Kidney capillary endothelial cell (primary cell): Measurements from ENCODE around the gene POU2F2.

Experiments used
- DNase-seq: peaks from one replicate; pipeline ENCODE4 v3.0.0-alpha.2; 2018; ENCODE audit warnings: low spot score

Gene POU2F2

GRCh38 chr19:42079886-42080763, 52.1 kb downstream of the POU2F2 start:
- DNase-seq = no peak

- no peak for DNase-seq
Observed at GRCh38 chr19:42079276-42079669, 53.0 kb downstream of the POU2F2 start.

GRCh38 chr19:42078538-42079275, 53.5 kb downstream of the POU2F2 start:
- DNase-seq = no peak

GRCh38 chr19:42078058-42078457, 54.2 kb downstream of the POU2F2 start:
- DNase-seq = no peak

- no peak for DNase-seq
Observed at GRCh38 chr19:42076380-42076944, 55.8 kb downstream of the POU2F2 start.

- peak; percentile 99 for DNase-seq
Observed at GRCh38 chr19:42075616-42076379, 56.4 kb downstream of the POU2F2 start, which contains the start of gene ZNF574. Gene ZNF574 (plus strand): TSS chr19:42076166. CDS start chr19:42078607, 2,441 bp downstream.

GRCh38 chr19:42075364-42075615, 57.0 kb downstream of the POU2F2 start:
- DNase-seq = no peak

- no peak for DNase-seq
Observed at GRCh38 chr19:42074513-42075363, 57.5 kb downstream of the POU2F2 start.

- no peak for DNase-seq
Observed at GRCh38 chr19:42071247-42071646, 61.0 kb downstream of the POU2F2 start.

- DNase-seq = no peak
Observed at GRCh38 chr19:42069619-42070351, 62.5 kb downstream of the POU2F2 start, which contains the start of gene GRIK5. Gene GRIK5 (minus strand): TSS chr19:42070206. CDS start chr19:42065770, 4,436 bp downstream.

GRCh38 chr19:42068756-42069571, 63.3 kb downstream of the POU2F2 start:
- no peak for DNase-seq

GRCh38 chr19:42068361-42068755, 63.9 kb downstream of the POU2F2 start:
- DNase-seq = no peak

GRCh38 chr19:42067315-42067888, 64.8 kb downstream of the POU2F2 start:
- DNase-seq = no peak

GRCh38 chr19:42066075-42066754, 66.0 kb downstream of the POU2F2 start:
- DNase-seq = no peak

- DNase-seq = no peak
Observed at GRCh38 chr19:42065511-42065910, 66.7 kb downstream of the POU2F2 start.

- DNase-seq = no peak
Observed at GRCh38 chr19:42065051-42065450, 67.2 kb downstream of the POU2F2 start.

- DNase-seq = no peak
Observed at GRCh38 chr19:42064432-42064831, 67.8 kb downstream of the POU2F2 start.

GRCh38 chr19:42062381-42062780, 69.9 kb downstream of the POU2F2 start:
- no peak for DNase-seq

GRCh38 chr19:42060117-42060516, 72.1 kb downstream of the POU2F2 start:
- DNase-seq = no peak
